ENCODE results near the gene FAM120A.

The FAM120A gene

GRCh38 chr9:93533863-93534262 is 82.4 kb downstream of the FAM120A start:
- no peak overlapping the region for H2BK120ac ChIP-seq (ENCODE audit: low read depth, low read length)
- H3K9me3 ChIP-seq (replicated peaks in 1 of 2; ENCODE audit: control insufficient read depth in 2 of 2, insufficient read depth in 1 of 2, low read depth in 1 of 2, low read length in 2 of 2): no peaks in the 10 kb centered on the region
- H3K4me2 ChIP-seq (ENCODE audit: insufficient read depth, low read length, poor library complexity, severe bottlenecking): no peak overlapping the region
- no peak overlapping the region for H2BK15ac ChIP-seq (ENCODE audit: low read length)
- H3K27me3 ChIP-seq (ENCODE audit: control insufficient read depth in 3 of 3, insufficient read depth in 3 of 3, low read depth in 1 of 3, low read length in 3 of 3): no peaks in the 10 kb centered on the region
- H3K79me1 ChIP-seq (ENCODE audit: low read depth, low read length): no peaks in the 10 kb centered on the region
- no peak overlapping the region for H3K4me3 ChIP-seq (ENCODE audit: low read length in 2 of 2)
- H3K4me1 ChIP-seq (ENCODE audit: control insufficient read depth in 2 of 2, insufficient read depth in 1 of 2, low read depth in 1 of 2, low read length in 2 of 2): no peaks in the 10 kb centered on the region
- H3K14ac ChIP-seq (ENCODE audit: low read length): no peak overlapping the region
- peaks cover 15 to 93% of the 10 kb centered on the region in 2 donors for H3K36me3 ChIP-seq (replicated peaks in 1 of 2; ENCODE audit: control insufficient read depth in 2 of 2, insufficient read depth in 2 of 2, low read length in 2 of 2)
- H4K91ac ChIP-seq (ENCODE audit: low read depth, low read length, poor library complexity): no peak overlapping the region
- H3K18ac ChIP-seq (ENCODE audit: low read length): no peak overlapping the region
- no peak overlapping the region for H3K27ac ChIP-seq (replicated peaks; ENCODE audit: low read length)
- no peak overlapping the region for H2BK12ac ChIP-seq (ENCODE audit: low read length)
- no peak overlapping the region for H2AK5ac ChIP-seq (ENCODE audit: low read depth, low read length)
- H2AFZ ChIP-seq (ENCODE audit: low read length): no peak overlapping the region
- no CpG with 5 or more reads among the region's 8 CpGs for WGBS, 2 donors (ENCODE audit: extremely low coverage in 2 of 2, insufficient read length in 2 of 2, insufficient replicate concordance in 1 of 2)
- no peak overlapping the region for H3K9ac ChIP-seq (ENCODE audit: low read depth, low read length, poor library complexity)
- no peak overlapping the region for H4K8ac ChIP-seq (ENCODE audit: low read depth, low read length)
- no peak overlapping the region for H2BK5ac ChIP-seq (ENCODE audit: low read length)
- H3K23ac ChIP-seq (ENCODE audit: low read depth, low read length, poor library complexity): no peak overlapping the region
- no peak overlapping the region for H3K4ac ChIP-seq (ENCODE audit: low read length)
- no peak for DNase-seq (ENCODE audit: low spot score)

DNA sequence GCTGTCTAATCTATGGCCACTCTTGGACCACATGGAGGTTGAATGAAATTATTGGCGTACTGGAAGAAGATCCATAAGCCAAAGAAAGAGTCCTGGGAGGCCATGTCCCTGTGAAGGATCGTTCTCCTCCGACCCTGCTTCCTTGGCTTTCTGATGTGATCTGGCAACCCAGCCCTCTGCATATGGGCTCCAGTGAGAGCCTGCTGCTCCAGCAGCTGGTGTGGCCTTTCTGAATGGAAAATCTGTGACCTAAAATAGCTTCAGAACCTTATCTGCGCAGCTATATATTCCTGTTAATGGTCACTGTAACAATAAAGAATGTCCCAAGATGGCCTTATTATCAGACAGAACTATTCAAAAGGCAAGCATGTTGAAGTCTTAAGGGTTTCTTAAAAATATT is 84.7 kb downstream of the FAM120A start:
- DNase-seq (ENCODE audit: low spot score): no peak
- WGBS, 2 donors (ENCODE audit: extremely low coverage in 2 of 2, insufficient read length in 2 of 2, insufficient replicate concordance in 1 of 2): no CpG with 5 or more reads among the region's 4 CpGs
- Histone ChIP-seq H4K8ac (ENCODE audit: low read depth, low read length) (no peak overlapping the region), H3K23ac (ENCODE audit: low read depth, low read length, poor library complexity) (no peak overlapping the region), H3K27ac (replicated peaks; ENCODE audit: low read length) (no peak overlapping the region), H2BK12ac (ENCODE audit: low read length) (no peak overlapping the region), H3K4me1 (ENCODE audit: control insufficient read depth in 2 of 2, insufficient read depth in 1 of 2, low read depth in 1 of 2, low read length in 2 of 2) (no peaks in the 10 kb centered on the region), H2BK5ac (ENCODE audit: low read length) (no peak overlapping the region), H3K4me3 (ENCODE audit: low read length in 2 of 2) (no peak overlapping the region), H2BK120ac (ENCODE audit: low read depth, low read length) (no peak overlapping the region), H3K27me3 (ENCODE audit: control insufficient read depth in 3 of 3, insufficient read depth in 3 of 3, low read depth in 1 of 3, low read length in 3 of 3) (no peaks in the 10 kb centered on the region), H3K9me3 (replicated peaks in 1 of 2; ENCODE audit: control insufficient read depth in 2 of 2, insufficient read depth in 1 of 2, low read depth in 1 of 2, low read length in 2 of 2) (no peaks in the 10 kb centered on the region), H3K9ac (ENCODE audit: low read depth, low read length, poor library complexity) (no peak overlapping the region), H3K18ac (ENCODE audit: low read length) (no peak overlapping the region), H3K4me2 (ENCODE audit: insufficient read depth, low read length, poor library complexity, severe bottlenecking) (no peak overlapping the region), H2AFZ (ENCODE audit: low read length) (no peak overlapping the region), H3K4ac (ENCODE audit: low read length) (no peak overlapping the region), H2BK15ac (ENCODE audit: low read length) (no peak overlapping the region), H4K91ac (ENCODE audit: low read depth, low read length, poor library complexity) (no peak overlapping the region), H2AK5ac (ENCODE audit: low read depth, low read length) (no peak overlapping the region), H3K14ac (ENCODE audit: low read length) (no peak overlapping the region), H3K36me3 (replicated peaks in 1 of 2; ENCODE audit: control insufficient read depth in 2 of 2, insufficient read depth in 2 of 2, low read length in 2 of 2) (peaks cover 11 to 90% of the 10 kb centered on the region in 2 donors), H3K79me1 (ENCODE audit: low read depth, low read length) (no peaks in the 10 kb centered on the region)

DNA sequence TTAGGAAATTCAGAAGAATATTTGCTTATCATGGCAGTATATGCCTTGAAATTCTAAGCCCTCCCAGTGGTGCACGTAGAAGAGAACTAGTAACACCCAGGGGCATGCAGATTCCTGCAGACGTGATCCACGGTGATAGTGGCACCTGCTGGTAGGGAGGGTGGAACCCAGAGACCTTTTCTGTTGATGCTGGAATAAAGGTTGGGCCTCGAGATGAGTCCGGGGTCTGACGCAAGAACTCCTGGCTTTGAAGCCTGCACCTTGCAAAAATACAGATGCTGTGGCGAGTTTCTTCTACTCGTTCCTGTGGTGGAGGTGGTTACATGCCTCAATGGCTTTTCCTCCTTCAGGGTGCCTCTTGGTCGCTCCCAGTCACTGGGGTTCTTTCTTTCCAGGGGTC is 85.4 kb downstream of the FAM120A start:
- no peaks in the 10 kb centered on the region for H3K9me3 ChIP-seq (replicated peaks in 1 of 2; ENCODE audit: control insufficient read depth in 2 of 2, insufficient read depth in 1 of 2, low read depth in 1 of 2, low read length in 2 of 2)
- H3K23ac ChIP-seq (ENCODE audit: low read depth, low read length, poor library complexity): no peak overlapping the region
- no peaks in the 10 kb centered on the region for H3K79me1 ChIP-seq (ENCODE audit: low read depth, low read length)

GRCh38 chr9:93540305-93540704 is 88.8 kb downstream of the FAM120A start:
- no peak overlapping the region for H2BK12ac ChIP-seq (ENCODE audit: low read length)
- no CpG with 5 or more reads among the region's 8 CpGs for WGBS, 2 donors (ENCODE audit: extremely low coverage in 2 of 2, insufficient read length in 2 of 2, insufficient replicate concordance in 1 of 2)
- H3K4me1 ChIP-seq (ENCODE audit: control insufficient read depth in 2 of 2, insufficient read depth in 1 of 2, low read depth in 1 of 2, low read length in 2 of 2): no peaks in the 10 kb centered on the region
- no peaks in the 10 kb centered on the region for H3K9me3 ChIP-seq (replicated peaks in 1 of 2; ENCODE audit: control insufficient read depth in 2 of 2, insufficient read depth in 1 of 2, low read depth in 1 of 2, low read length in 2 of 2)
- no peak overlapping the region for H3K4me2 ChIP-seq (ENCODE audit: insufficient read depth, low read length, poor library complexity, severe bottlenecking)
- no peak overlapping the region for H2BK120ac ChIP-seq (ENCODE audit: low read depth, low read length)
- no peak overlapping the region for H2AFZ ChIP-seq (ENCODE audit: low read length)
- H3K23ac ChIP-seq (ENCODE audit: low read depth, low read length, poor library complexity): no peak overlapping the region
- no peaks in the 10 kb centered on the region for H3K27me3 ChIP-seq (ENCODE audit: control insufficient read depth in 3 of 3, insufficient read depth in 3 of 3, low read depth in 1 of 3, low read length in 3 of 3)
- H3K27ac ChIP-seq (replicated peaks; ENCODE audit: low read length): no peak overlapping the region
- no peak overlapping the region for H4K8ac ChIP-seq (ENCODE audit: low read depth, low read length)
- H2BK15ac ChIP-seq (ENCODE audit: low read length): no peak overlapping the region
- no peak overlapping the region for H2BK5ac ChIP-seq (ENCODE audit: low read length)
- no peak overlapping the region for H3K18ac ChIP-seq (ENCODE audit: low read length)
- H3K9ac ChIP-seq (ENCODE audit: low read depth, low read length, poor library complexity): no peak overlapping the region
- no peak overlapping the region for H4K91ac ChIP-seq (ENCODE audit: low read depth, low read length, poor library complexity)
- no peak for DNase-seq (ENCODE audit: low spot score)
- H3K14ac ChIP-seq (ENCODE audit: low read length): no peak overlapping the region
- peaks cover 8 to 85% of the 10 kb centered on the region in 2 donors for H3K36me3 ChIP-seq (replicated peaks in 1 of 2; ENCODE audit: control insufficient read depth in 2 of 2, insufficient read depth in 2 of 2, low read length in 2 of 2)
- H3K4ac ChIP-seq (ENCODE audit: low read length): no peak overlapping the region
- H3K4me3 ChIP-seq (ENCODE audit: low read length in 2 of 2): no peak overlapping the region
- no peak overlapping the region for H2AK5ac ChIP-seq (ENCODE audit: low read depth, low read length)
- no peaks in the 10 kb centered on the region for H3K79me1 ChIP-seq (ENCODE audit: low read depth, low read length)

More for the DNA sequence above, 85.4 kb downstream of the FAM120A start:
- Histone ChIP-seq H2AK5ac (ENCODE audit: low read depth, low read length) (no peak overlapping the region), H3K4me3 (ENCODE audit: low read length in 2 of 2) (no peak overlapping the region), H3K27ac (replicated peaks; ENCODE audit: low read length) (no peak overlapping the region), H3K14ac (ENCODE audit: low read length) (no peak overlapping the region), H2BK5ac (ENCODE audit: low read length) (no peak overlapping the region), H4K8ac (ENCODE audit: low read depth, low read length) (no peak overlapping the region), H4K91ac (ENCODE audit: low read depth, low read length, poor library complexity) (no peak overlapping the region), H2BK15ac (ENCODE audit: low read length) (no peak overlapping the region), H2BK12ac (ENCODE audit: low read length) (no peak overlapping the region), H3K36me3 (replicated peaks in 1 of 2; ENCODE audit: control insufficient read depth in 2 of 2, insufficient read depth in 2 of 2, low read length in 2 of 2) (peaks cover 10 to 84% of the 10 kb centered on the region in 2 donors), H3K27me3 (ENCODE audit: control insufficient read depth in 3 of 3, insufficient read depth in 3 of 3, low read depth in 1 of 3, low read length in 3 of 3) (no peaks in the 10 kb centered on the region), H2BK120ac (ENCODE audit: low read depth, low read length) (no peak overlapping the region), H3K4me2 (ENCODE audit: insufficient read depth, low read length, poor library complexity, severe bottlenecking) (no peak overlapping the region), H3K18ac (ENCODE audit: low read length) (no peak overlapping the region), H3K9ac (ENCODE audit: low read depth, low read length, poor library complexity) (no peak overlapping the region), H2AFZ (ENCODE audit: low read length) (no peak overlapping the region), H3K4me1 (ENCODE audit: control insufficient read depth in 2 of 2, insufficient read depth in 1 of 2, low read depth in 1 of 2, low read length in 2 of 2) (no peaks in the 10 kb centered on the region), H3K4ac (ENCODE audit: low read length) (no peak overlapping the region)
- DNase-seq (ENCODE audit: low spot score): no peak
- WGBS, 2 donors (ENCODE audit: extremely low coverage in 2 of 2, insufficient read length in 2 of 2, insufficient replicate concordance in 1 of 2): no CpG with 5 or more reads among the region's 9 CpGs

Data from neuronal stem cell (in vitro differentiated cells).